Retina (tissue), 1 donor: ENCODE results near the gene PRKACG.
A peak's percentile ranks its signal among the peaks of the same experiment; 100 is the strongest.
"Not testable (repeated sequence)": the region's sequence is repeated elsewhere in the genome, so short reads cannot be mapped to it uniquely, and the experiment has no call there.

ENCODE experiments used
- DNase-seq: peaks from one replicate; pipeline ENCODE4 v3.0.0-alpha.2; 2016

PRKACG gene

DNA sequence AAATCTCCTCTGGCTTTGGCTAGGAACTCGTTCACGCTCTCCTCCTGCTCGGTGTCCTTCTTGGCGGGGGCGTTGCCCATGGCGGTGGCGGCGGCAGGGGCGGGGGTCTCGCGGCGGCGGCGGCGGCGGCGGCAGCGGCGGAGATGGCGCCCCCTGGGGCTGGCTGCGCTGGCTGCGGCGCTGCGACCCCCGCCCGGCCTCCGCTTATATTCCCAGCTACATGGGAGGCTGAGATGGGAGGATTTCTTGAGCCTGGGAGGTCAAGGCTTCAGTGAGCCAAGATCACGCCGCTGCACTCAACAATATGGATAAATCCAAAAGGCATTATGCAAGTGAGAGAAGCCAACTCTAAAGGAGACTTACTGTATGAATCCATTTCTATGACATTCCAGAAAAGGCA lies at the start of gene PRKACG:
TSS of gene PRKACG (minus strand) at position 101 of the 400 bp plus-strand sequence. CDS start at position 80, 21 bp downstream.
- no peak for DNase-seq

DNA sequence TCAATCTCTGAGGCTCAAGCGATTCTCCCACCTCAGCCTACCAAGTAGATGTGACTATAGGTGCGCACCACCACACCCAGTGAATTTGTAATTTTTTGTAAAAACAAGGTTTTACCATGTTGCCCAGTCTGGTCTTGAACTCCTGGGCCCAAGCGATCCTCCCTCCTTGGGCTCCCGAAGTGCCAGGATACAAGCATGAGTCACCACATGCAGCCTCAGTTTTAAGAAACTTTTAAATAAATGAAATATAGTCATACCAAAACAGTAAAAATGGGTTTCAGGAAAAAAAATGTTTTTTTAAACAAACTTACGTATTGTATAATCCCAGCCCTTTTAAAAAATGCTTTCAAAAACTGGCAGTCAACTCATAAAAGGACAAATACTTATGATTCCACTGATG lies 48.3 kb upstream of the PRKACG start:
- no peak for DNase-seq

DNA sequence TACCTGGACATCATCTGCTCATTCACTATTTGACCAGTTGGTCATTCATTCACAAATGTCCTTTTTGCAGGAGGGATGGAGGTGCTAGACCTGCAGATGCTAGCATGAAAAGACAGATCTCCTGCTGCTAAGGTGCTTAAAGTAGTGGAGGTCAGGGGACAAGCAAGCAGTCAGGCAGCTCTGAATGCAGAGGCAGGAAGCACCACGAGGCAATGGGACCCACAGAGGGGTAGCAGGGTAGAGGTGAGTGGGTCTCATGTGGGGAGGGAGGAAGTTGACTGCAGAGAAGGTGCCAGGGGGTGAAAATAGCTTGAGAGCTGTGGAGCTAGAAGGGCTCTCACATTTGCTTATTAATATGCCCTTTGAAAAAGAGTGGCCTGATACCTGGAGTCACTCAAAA lies 46.9 kb upstream of the PRKACG start:
- no peak for DNase-seq

DNA sequence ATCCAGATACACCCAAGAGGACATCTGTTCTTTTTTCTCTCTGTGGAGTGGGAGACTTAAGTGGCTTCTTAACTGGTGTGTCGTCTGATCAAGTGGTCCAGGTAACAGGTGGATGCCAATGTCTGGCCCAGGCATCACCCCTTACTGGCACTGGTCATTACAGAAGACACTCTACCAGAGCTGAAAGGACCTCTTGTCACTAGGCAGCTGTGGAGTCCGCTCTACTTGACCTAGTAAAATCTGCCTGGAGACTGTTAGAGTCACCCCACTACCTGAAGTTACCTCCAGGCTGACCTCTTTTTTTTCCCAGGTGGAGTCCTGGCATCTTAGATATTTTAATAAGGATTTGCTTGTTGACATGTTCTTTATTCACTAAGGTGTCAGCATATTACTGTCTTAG lies 44.2 kb upstream of the PRKACG start:
- DNase-seq, result no peak

DNA sequence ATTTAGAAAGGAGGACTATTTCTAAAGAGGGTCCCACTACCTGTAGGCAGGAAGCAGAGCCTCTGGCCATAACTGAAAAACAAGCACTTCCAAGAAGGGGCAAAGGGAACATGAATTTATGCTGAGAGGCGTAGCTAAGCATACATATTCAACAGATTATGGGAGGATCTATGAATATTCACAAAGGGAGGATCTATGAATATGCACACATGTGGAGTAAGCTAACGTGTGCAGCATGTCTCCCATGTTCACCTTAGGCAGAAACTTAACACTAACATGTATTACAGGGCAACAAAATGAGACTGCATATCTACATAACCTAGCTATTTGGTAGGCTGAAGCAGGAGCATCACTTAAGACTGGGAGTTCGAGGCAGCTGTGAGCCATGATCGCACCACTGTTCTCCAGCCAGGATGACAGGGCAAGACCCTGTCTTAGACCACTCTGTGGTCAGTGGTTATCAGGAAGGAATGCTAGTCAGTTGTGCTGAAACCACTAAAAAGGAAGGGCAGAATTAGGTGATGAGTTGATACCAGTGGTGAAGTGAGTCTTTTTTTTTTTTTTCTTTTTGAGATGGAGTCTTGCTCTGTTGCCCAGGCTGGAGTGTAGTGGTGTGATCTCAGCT lies 42.4 kb upstream of the PRKACG start:
- no peak for DNase-seq

DNA sequence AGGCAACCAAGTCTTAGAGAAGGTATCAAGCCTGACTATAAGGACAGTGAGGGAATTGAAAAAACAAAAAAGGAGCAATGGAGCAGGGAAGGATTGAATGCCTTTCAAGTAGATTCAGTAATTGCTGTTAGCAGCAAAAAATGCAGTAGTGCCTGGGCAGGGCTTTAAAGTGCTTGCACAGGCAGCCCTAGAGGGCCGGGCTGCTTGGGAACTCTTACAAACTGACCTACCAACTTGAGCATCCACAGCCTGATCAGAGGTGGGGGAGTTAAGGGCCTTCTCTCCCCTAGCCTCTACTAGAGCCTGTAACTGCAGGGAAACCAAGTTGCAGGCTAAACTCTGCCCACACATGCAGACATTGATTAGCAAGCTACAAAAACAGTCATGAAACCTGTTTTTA lies 41.1 kb upstream of the PRKACG start:
- DNase-seq, result no peak

DNA sequence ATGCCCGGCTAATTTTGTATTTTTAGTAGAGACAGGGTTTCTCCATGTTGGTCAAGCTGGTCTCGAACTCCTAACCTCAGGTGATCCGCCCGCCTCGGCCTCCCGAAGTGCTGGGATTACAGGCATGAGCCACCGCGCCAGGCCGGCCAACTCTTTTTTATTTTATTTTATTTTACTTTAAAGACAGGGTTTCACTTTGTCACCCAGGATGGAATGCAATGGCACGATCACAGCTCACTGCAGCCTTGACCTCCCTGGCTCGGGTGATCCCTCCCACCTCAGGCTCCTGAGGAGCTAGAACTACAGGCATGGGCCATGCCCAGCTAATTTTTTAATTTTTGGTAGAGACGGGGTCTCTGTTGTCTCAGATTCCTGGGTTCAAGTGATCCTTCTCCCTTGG lies 37.0 kb upstream of the PRKACG start:
- not testable (repeated sequence) for DNase-seq

DNA sequence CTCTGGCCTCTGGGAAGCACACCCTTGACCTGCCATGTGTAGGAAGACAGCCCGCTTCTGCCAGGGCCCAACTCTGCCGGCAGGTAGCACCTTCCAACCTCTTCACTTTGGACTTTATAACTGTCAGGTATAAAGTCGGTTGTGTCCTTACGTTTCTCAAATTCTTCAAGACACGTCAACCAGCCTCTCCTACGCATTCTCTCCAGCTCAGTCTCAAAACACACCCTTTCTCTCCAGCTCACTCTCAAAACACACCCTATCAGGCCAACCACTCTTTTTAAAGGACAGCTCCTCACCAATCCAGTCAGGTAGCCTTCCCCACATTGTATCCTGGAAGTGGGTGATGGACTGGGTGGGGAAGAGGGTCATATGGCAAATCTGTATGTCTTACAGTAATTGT lies 35.2 kb upstream of the PRKACG start:
- no peak for DNase-seq

DNA sequence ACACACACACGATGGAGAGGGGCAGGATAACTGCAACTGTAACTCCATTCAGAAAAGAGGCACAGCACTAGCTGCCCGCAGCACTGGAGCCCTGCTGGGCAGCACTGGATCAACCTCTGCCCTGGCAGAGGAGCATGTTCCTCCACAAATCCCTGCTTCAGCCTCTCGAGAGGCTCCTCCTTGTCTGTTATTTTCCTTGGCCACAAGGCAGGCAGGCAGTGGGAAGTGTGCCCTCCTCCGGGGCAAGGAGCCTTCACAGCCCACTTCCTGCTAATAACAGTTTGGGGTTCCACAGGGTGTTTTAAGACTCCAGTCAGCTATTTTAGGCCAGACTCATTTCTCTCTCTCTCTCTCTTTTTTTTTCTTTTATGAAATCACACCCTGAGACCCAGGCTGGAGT lies 33.5 kb upstream of the PRKACG start:
- no peak for DNase-seq

DNA sequence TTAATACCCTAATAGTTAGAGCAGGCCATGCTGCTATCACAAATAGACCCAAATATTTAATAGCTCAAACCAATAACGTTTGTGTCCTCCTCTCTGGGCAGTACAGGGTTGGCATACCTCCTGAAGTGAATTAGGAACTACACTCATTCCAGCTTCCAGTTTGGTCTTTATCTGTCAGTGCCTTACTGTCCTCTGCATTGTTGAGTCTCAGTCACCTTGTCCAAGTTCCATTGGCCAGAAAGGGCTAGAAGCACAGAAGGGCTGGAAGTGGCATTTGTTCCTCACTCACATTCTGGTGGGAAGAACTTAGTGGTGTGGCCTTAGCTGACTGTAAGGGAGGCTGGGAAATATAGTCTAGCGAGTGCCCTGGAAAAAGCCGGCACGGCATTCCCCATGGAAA lies 32.8 kb upstream of the PRKACG start:
- DNase-seq, result no peak

DNA sequence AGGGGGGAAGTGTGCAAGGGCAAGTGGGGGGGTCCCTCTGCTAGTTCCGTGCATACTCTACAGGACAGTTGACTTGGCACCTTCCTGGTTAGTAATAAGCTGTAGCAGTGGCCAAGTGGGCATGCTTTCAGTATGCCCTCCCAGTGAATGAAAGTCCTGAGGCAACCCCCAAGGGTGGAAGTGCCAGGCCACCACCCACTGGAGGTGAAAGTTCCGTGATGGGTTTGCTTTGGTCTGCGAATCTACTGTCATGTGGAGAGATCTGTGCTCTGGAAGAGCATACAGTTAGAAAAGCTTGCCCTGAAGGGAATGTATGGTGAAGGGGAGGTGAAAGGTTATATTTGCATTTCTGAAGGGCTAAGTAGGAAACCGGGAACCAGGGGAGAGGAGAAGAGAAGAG lies 31.9 kb upstream of the PRKACG start:
- no peak for DNase-seq

DNA sequence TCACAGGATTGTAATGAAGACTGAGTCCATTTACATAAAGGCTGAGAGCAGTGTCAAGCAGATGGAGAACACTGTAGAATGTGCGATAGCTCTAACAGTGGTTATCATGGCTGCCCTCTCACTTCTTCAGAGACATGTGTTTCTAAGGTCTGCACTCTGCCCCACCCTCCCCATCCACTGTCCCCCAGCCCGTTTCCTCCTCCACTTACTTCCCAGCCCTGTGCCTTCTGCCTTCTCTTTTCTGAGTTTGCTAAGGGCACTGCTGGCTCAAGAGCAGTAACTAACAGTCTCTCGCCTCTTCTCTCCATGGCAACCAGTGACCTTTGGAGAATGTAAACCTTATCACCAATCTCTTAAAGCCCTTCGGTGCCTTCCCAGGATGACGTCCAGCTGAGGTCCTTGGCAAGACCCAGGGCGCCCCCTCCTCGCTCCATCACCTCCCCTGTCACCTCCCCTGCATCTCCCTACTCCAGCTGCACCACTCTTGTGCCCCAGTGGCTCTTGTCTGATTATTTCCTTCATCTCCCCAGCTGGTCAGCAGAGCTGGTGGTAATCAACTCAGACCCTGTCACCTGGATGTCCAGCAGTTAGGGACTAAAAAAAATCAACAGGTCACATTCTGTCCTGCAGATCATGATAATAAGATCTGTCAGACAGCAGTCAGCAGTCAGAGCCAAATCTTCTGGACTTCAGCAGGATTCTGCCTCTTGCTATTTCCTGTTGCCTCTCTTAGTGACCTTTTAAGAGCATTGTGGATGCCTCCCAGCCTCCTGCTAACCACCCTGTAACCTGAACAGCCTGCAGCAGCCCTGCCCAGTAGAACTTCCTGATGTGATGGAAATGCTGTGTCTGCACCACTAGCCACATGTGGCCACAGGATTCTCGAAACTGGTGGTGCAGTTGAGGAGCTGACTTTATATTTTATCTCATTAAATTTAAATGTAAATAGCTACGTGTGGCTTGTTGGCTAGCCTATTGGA lies 30.6 kb upstream of the PRKACG start:
- DNase-seq, result peak; percentile 24

DNA sequence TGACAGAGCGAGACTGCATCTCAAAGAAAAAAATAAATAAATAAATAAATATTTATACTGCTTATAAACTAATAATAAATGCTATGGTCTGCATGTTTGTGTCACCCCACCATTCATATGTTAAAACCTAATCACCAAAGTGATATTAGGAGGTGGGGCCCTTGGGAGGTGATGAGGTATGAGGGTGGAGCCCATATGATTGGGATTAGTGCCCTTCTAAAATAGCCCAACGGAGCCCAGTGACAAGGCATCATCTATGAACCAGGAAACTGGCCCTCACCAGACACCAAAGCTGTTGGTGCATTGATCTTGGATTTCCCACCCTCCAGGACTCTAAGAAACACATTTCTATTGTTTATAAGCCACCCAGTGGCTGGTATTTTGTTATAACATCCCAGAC lies 26.7 kb upstream of the PRKACG start:
- DNase-seq, result no peak

DNA sequence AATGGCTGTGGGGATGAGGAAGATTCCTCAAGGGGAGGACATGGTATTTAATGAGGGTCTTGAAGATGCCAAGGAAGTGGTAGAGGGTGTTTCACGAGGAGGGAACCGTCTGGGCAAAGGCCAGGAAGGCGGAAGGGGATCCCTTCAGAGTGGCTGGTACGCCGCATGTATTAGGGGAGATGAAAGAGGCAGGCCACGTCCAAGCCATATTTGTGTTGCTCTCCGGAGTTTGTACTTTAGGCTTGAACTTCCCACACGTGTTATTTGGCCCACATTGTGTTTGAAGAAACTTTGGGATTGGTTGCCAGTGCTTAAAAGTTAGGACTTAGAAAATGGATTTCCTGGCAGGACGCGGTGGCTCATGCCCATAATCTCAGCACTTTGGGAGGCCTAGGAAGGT lies 22.9 kb upstream of the PRKACG start:
- no peak for DNase-seq

DNA sequence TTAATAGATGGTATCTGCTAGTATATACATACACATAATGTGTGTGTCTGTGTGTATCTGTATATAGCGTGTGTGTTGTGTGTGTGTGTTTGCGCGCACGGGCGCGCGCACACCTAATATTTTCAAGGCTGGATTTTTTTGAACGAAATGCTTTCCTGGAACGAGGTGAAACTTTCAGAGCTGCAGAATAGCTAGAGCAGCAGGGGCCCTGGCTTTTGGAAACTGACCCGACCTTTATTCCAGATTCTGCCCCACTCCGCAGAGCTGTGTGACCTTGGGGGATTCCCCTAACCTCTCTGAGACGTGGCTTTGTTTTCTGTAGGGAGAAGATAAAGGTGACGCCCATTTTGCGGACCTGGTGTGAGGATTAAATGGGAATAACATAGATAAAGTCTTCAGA lies 22.4 kb upstream of the PRKACG start:
- no peak for DNase-seq

DNA sequence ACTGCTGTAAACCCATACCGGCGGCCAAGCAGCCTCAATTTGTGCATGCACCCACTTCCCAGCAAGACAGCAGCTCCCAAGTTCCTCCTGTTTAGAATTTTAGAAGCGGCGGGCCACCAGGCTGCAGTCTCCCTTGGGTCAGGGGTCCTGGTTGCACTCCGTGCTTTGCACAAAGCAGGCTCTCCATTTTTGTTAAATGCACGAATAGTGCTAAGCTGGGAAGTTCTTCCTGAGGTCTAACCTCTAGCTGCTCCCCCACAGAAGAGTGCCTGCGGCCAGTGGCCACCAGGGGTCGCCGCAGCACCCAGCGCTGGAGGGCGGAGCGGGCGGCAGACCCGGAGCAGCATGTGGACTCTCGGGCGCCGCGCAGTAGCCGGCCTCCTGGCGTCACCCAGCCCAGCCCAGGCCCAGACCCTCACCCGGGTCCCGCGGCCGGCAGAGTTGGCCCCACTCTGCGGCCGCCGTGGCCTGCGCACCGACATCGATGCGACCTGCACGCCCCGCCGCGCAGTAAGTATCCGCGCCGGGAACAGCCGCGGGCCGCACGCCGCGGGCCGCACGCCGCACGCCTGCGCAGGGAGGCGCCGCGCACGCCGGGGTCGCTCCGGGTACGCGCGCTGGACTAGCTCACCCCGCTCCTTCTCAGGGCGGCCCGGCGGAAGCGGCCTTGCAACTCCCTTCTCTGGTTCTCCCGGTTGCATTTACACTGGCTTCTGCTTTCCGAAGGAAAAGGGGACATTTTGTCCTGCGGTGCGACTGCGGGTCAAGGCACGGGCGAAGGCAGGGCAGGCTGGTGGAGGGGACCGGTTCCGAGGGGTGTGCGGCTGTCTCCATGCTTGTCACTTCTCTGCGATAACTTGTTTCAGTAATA lies 21.8 kb upstream of the PRKACG start, which contains the start of gene FXN:
TSS of gene FXN (plus strand) at position 315 of the 871 bp plus-strand sequence. CDS start at position 346, 31 bp downstream.
- DNase-seq, result peak; percentile 93

DNA sequence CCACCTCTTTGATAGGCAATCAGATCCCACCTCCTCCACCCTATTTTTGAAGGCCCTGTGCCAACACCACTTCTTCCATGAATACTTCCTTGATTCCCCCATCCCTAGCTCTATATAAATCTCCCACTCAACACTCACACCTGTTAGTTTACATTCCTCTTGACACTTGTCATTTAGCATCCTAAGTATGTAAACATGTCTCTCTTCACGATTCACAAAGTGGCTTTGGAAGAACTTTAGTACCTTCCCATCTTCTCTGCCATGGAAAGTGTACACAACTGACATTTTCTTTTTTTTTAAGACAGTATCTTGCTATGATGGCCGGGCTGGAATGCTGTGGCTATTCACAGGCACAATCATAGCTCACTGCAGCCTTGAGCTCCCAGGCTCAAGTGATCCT lies 20.2 kb upstream of the PRKACG start:
- no peak for DNase-seq

DNA sequence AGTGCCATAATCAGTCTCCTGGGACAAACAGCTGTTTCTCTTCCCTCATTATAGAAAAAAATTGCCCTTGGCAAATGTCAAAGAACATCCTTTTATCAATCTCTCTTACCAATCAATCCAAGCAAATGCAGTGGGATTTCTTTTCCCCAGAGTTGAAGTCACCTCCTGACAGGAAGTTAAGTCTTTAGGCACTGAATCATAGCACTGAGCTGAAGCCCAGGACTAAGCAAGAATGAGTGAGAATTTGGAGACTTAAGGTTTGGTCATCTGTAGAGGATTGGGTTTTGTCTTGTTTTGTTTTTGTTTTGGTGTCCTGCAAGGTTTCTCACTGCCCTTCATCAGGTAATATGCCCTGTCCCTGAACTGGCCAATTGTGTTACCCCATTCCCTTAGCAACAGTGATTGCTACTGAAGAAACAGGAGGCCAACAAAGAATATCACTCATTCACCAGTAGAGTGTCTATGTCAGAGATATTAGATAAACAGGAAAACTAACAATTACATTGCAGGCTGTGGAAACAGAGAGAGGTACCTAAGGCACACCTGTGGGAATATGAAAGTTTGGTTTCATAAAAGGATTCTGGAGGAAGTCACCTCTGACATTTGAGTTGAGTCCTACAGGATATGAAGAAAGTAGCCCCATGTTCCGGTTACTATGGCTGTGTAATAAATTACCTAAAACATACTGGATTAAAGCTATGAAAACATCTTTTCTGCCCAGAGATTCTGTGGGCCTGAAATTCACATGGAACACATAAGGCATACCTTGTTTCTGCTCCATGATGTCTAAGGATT lies 17.1 kb upstream of the PRKACG start:
- DNase-seq, result no peak

DNA sequence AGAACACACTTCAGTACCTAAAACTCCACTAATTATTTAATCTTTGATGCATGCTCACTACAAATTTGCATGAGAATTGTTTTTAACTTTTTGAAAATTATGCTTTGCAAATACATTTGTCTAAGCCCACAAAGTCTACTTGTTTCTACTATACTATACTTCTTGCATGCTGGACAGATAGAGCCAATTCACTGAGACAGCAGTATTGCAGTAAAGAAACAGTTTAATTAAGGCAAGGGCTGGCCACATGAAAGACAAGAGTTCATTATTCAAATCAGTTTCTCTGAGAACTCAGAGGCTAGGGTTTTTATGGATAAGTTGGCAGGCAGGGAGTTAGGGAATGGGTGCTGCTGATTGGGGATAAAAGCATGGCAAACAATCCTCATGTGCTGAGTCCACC lies 15.6 kb upstream of the PRKACG start:
- no peak for DNase-seq

DNA sequence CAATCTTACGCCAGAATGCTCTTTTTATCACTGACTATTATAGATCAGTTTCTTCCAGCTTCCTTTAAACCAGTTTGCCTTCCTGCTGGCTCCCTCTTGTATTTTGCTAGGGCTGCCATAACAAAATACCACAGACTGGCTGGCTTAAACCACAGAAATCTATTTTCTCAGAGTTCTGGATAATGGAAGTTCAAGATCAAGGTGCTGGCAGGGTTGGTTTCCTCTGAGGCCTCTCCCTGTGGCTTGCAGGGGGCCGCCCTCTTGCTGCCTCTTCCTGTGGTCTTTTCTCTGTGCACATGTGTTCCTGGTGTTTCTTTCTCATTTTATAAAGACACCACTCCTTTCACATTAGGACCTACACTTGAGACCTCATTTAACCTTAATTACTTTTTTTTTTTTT lies 14.8 kb upstream of the PRKACG start:
- DNase-seq, result no peak

DNA sequence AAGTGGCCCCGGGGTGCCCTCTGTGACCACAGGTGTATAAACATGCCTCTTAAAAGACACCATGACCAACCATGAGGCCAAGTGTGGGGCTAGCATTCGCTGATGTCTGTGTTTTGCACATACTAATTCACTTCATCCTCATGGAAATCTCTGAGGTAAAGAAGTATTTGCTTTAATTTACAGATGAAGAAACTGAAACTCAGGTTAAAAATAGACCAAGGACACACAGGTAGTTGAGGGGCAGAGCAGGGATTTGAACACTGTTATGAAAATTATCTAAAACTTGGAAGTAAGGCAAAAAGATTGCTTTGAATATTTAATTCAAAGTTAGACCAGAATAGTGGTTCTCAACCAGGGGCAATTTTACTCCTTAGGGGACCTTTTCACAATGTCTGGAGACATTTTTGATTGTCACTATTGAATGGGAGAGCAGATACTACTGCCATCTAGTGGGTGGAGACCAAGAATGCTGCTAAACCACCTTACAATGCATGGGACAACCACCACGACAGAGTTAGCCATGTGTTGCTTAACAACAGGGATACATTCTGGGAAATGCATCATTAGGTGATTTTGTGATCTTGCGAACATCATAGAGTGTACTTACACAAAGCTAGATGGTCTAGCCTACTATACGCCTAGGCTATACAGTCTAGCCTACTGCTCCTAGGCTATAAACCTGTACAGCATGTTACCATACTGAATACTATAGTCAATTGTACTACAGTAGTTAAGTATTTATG lies 13.6 kb upstream of the PRKACG start:
- DNase-seq, result peak; percentile 67

DNA sequence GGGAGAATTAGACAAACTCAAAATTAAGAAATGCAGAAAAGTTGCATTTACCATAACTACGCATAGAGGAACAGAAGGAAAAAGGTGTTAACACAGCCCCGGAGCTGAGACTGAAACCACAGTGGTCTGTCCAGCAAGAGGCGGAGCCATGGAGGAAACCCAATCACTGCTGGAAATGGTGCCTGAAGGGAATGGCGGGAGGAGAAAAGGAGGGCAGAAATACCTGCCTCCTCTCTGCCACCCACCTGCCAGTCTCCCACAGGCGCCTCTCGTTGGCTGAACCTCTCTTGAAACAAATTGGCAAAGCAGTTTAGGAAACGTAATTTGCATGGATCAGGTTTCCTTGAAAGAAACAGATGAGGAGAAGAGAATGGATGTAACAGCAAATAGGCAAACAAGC lies 9.7 kb upstream of the PRKACG start:
- no peak for DNase-seq
